NCI-H128 (cell line): Measurements from ENCODE around the gene SLC22A12.
"Not testable (repeated sequence)": the region's sequence is repeated elsewhere in the genome, so short reads cannot be mapped to it uniquely, and the experiment has no call there.

ENCODE experiments used
- DNase-seq: peaks from one replicate; lab custom pipeline; 2025; ENCODE audit not compliant: unreplicated experiment; lab: John Stamatoyannopoulos, UW

SLC22A12 gene

DNA sequence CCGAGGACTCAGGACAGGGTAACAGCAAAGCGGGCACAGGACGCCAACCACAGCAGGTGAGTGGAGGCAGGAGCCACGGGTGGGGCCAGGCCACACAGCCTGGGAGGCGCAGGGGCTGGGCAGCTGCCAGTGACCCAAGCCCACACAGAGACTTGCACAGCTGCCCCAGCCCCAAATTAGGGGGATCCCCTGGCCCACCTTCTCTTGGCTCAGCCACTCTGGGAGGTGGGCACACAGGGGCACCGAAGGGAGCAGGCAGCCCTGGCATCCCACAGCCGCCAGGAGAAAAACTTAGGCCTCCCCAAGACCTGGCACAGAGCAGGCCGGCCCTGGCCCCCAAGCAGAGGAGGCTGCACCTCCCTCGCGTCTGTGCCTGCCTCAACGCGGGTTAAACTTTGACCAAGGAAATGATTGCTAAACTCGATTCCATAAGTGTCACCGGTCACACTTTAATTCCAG is at the start of gene SLC22A12:
Gene SLC22A12, plus strand, starts transcription at position 458 of the 459 bp plus-strand sequence. CDS start 337 bp downstream, outside the sequence.
- no peak for DNase-seq

DNA sequence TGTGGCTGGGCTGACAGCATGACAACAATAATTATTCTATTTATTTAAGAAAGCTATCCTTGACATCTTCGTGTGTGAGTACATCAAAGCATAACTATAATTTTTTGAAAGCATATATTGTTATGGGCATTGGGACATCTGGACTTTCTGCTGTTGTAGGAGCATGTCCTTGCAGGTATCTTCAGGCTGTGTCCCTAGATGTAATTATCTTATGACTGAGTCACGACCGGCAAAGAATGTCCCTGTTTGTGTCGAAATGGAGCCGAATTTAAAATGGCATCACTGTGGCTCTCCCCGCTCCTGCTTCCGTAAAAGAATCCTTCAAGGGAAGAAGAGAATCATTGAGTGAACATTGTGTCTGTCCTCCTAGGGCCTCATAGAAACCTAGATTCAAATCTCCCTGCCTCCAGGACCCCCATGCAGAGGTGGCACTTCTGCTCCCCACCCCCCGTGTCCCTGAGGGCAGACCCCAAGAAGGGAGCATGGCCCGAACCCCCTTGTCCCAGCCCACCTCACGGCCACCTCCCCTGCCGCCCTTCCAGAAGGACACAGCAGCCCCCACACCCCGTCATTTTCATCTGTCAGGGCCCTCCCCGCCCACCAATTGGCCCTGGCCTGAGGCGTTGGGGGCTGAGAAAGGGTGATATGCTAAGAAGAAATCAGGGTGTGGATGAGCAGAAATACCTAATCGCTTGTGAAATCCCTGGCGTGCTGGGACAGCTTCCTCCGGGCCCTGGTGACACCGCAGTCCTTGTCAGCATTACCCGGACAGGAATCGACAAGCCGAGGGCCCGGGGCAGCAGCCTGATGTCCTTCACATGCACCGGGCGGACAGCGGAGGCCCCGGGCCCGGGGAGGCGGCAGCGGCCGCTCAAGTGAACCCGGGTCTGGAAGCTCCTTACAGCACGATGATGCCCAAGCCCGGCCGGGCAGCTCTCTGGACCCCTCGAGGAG is 48.6 kb upstream of the SLC22A12 start:
- DNase-seq: no peak

DNA sequence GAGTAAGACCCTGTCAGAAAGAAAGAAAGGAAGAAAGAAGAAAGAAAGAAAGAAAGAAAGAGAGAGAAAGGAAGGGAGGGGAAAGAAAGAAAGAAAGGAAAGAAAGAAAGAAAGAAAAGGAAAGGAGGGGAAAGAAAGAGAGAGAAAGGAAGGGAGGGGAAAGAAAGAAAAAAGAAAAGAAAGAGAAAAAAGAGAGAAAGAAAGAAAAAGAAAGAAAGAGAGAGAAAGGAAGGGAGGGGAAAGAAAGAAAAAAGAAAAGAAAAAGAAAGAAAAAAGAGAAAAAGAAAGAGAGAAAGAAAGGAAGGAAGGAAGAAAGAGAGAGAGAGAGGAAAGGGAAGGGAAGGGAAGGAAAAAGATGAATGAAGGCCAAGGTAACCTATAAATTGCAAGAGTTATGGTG is 47.2 kb upstream of the SLC22A12 start:
- no peak for DNase-seq

DNA sequence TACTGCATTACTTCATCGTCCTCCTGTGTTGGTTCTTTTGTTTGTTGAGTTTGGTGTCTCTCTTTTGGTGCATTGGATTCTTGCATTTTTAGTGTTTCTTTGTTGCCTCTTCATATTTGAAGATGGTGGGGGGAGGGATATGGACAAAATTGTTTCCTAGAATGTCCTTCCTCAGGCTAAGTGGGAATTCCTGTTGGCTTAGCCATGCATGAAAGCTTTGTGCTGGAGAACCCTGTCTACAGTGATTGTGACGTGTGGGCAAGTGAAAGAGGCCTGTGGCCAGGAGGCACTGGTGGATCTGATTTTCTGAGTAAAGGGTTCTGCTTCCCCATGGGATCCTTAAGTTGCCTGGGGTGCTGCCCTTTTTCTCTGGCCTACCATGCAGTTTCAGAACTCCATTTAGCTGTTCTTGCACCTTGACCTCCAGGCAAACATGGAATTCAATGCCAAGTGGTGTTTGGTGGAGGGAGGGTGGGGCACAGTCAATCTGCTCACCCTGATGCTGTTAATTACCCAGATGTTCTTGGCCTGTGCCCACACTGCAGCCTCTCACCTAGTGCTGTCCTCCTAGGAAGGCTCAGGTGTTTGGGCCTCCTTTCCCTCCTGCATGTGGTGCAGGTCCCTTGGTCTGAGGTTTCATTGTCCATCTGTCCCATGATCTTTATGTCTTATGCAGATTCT is 46.3 kb upstream of the SLC22A12 start:
- DNase-seq: no peak

DNA sequence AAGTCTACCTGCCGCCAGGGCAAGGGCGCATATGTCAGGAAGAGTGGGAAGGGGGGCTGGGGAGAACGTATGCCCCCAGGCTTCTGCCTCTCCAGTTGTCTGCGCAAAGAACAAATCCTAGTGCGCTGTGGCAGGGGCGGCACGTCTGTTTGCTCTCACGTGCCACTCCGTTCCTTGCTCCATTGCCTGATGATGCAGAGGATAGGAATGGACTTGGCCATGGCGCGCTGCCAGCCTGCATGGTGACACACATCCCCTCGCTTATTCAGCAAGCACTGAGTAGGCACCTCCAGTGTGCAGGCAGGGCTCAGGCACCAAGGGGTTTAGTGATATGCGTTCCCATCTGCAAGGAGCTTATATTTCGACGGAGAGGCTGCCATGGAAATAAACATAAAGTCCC is 45.4 kb upstream of the SLC22A12 start:
- DNase-seq: no peak

DNA sequence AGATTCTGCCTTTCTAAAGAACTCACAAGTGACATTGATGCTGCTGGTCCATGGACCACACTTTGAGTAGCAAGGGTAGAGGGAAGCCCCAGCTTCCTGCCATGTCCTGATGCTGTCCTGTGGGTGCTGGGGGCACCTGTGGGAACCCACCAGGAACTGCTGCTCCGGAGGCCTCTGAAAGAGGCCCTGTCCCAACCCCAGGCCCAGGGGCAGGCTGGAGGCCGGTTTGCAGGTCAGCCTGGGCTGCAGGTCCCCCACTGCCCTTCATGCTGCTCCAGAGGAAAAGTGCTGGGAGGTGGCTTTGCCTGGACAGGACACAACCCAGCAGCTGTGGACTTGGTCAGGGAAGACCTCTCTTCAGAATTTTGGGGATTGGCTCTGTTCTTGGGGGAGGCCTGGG is 44.8 kb upstream of the SLC22A12 start:
- DNase-seq: no peak

DNA sequence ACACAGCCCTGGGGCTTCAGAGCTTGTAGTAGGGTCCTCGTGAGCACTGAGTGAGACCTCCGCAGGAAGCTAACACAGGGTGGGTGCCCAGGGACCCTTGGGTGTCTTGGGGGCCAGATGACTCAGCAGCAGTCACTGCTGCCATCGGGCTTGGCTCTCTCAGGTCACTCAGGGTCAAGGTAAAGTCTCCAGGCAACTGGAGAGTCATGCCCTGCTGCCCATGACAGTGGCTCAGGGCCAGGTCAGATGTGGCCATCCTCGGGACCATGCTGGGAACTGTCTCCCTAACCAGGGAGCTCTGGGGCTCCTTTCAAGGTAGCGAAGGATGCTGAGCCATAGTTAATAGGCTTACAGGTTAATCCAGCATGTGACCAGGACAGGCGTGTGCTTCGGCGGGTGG is 44.4 kb upstream of the SLC22A12 start:
- no peak for DNase-seq

DNA sequence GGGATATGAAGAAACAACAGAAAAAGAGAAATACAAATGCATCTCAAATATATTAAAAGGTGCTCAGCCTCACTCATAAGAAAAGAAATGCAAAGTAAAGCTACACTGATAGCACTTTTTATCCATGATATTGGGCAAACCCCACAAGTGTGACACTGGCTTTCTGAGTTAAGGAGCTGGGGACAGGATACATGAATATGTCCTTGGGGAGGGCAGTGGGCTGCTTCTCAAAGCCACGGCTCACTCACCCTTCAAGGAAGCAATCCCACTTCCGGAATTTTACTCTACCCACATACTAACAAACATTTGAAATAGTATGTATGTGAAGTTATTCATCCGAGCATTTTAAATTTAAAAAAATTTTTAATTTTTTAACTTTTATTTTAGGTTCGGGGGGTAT is 41.1 kb upstream of the SLC22A12 start:
- DNase-seq: no peak

DNA sequence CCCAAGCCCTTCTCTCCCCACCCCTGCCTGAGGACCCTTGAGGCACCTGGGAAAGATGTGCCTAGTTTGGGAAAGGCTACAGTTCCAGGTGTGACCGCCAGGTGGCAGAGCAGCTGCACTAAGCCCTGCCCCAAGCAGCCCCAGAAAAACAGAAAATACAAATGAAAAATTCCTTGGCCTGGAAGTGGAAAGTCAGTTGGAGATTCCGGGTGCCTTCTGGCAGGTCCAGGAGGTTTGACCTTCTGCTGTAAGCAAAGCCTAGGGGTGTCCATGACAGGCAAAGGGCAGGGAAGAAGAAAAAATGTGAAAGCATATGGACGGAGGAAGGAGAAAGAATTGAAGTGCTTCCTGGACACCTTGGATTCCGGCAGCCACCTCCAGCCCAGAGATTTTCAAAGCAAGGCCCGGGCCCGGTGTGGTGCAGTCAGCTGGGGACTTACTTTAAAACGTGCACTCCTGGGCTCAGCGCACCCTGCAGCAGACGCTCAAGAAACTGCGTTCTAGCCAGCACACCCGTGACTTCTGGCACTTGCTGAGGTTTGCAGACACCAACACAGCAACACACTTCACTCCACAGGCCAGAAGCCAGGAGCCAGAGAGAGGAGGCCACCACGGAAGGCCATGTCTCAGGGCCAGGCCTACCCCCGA is 37.3 kb upstream of the SLC22A12 start:
- DNase-seq: no peak

DNA sequence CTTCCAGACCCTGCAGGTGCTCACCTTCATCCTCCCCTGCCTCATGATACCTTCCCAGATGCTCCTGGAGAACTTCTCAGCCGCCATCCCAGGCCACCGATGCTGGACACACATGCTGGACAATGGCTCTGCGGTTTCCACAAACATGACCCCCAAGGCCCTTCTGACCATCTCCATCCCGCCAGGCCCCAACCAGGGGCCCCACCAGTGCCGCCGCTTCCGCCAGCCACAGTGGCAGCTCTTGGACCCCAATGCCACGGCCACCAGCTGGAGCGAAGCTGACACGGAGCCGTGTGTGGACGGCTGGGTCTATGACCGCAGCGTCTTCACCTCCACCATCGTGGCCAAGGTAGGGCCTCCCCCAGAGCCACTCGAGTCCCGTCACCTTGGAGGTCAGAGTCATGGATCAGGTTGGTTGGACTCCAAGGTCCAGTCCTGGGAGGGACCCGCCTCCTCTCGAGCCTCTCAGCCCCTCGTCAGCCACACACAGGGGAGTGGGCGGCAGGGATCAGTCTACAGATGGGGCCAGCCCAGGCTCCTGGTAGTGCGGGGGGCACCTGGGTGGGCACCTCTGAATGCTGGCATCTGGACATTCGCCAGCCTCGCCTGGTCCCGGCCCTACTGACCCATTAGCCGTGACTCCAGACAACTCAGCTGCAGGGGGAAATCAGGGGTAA is 34.8 kb upstream of the SLC22A12 start:
- DNase-seq: no peak

DNA sequence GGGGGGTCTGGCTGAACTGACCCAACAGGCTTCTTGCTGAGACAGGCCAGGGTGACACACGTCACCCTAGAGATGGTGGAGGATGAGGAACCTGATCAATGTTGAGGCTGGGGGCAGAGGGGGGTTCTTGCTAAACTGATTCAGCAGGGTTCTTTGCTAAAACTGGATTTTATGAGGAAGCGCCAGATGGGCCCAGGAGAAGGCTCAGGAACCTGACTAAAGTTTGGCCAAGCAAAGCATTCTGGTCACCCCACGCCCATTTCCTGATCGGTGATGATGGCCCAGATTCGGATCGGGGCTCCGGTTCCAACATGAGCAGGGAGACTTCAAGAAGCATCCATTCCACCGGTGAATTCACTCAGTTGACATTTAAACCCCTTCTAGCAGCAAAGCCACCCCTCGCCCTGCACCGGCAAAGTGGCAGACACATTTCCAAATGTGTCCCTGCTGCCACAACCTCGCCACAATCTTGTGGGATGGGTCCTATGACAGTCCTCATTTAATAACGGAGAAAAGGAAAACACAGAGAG is 34.2 kb upstream of the SLC22A12 start:
- DNase-seq: no peak

DNA sequence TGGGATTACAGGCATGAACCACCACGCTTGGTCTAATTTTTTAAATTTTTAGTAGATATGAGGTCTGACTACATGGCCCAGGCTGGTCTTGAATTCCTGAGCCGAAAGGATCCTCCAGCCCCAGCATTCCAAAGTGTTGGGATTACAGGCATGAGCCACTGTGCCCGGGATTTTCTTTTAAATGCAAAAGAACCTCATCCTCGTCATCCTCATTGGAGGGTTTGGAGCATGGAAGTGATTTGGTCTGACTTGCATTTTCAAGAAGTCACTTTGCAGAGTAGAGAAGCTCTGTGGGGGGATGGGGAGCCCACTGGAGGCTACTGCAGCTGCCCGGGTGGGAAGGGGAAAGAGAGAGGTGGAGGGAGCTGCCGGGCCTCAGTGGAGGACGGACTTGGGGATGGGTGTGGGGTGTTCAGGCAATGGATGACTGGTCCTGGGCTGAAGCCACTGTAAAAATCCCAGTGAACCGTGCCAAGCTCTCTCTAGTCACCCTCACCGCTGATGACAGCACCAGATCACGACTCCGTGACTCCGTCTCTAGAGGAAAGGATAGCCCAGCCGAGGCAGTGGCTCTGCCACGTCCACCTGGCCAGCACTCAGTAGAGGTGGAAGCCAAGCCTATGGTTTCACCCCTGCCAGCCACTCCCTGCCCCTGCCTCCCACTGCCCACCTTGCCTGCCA is 32.8 kb upstream of the SLC22A12 start:
- no peak for DNase-seq

DNA sequence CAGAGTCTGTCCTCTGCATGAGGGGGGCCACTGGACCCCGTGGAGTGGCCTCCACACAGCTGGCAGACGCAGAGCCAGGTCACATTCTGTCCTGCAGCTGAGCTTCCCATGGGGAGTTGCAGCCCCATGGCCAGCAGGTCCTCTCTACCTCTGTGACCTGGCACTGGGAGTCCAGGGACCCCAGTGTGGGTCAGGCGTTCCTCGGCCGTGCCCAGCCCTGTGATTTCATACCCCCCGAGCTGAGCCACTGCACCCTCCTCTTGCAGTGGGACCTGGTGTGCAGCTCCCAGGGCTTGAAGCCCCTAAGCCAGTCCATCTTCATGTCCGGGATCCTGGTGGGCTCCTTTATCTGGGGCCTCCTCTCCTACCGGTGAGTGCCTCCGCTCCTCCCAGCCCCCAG is 32.2 kb upstream of the SLC22A12 start:
- no peak for DNase-seq

DNA sequence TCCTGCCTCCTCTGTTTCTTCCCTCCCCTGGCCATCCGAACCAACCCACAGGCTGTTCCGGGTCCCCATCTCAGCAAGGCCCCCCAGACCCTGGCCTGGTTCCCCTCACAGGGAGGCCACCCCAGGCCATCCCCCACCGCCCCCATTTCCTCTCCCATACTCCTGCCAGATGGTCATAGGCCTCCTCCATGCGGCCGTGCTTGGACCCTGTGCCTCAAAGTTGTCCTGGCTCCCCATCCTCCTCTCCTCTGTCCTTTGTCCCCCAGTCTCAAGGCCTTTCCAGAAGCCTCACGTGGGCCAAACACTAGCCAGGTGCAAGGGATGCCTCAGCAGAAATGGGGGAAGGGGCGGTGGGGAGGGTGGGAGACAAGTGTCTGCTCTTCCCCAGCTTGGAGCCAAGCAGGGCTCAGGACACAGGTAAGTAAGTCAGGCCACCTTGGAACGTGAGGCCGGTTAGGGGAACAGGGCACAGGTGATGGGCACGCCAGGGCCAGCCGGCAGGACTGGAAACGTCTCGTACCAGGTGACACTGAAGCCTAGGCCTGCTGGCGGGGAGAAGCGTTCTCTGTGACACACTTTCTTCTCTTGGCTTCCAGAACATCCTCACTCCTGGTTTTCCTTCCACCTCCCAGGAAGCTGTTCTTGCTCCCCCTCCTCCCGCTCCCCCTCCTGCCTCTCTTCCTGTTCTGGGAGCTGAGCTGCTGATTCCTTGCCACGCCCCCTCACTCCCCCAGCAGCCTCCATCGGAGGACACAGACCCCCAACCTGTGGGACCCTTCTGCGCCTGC is 31.5 kb upstream of the SLC22A12 start:
- no peak for DNase-seq

DNA sequence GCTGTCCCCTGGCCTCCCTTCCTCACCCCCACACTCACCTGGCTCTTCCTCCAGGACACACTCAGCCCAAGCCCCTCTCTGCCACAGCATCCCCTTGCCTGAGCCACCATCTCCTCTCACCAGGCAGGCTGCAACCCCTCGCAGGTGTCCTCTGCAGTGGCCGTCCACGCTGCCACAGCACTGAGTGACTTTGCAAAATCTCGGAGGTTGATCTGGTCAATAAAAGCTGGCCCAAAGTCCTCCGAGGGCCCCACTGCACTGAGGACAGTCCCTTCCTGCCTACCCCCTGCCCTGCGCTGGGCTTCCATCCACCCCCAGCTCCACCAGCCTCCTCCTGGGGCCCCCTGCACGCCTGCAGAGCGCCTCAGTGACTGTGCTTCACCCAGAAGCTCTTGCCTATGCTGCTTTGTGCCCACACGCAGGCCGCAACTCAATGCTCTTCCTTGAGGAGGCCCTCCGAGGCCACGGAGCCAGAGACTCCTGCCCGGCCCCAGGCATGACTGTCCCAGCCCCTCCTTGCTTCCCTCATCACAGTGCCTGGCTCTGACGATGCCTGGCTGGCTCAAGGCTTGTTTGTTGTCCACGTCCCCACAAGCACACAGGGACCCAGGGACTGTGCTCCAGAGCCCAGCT is 30.8 kb upstream of the SLC22A12 start:
- DNase-seq: no peak

DNA sequence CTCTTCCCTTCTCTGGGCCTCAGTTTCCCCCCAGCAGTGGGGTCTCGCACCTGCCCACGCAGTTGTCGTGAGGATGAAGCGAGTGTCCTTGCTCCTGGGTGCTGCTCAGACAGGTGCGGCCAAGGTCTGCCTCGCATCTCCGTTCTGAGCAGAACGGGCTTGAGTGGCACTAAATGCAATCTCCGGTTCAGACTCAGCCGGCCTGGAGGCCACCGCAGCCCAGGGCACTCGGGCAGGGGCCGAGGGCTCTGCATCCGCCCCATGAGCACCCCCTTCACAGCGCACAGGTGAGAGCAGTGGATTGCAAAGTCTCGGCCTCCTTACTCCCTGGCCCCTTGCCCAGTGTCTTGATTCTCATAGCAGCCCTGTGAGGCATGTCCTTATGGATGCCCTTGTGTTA is 30.1 kb upstream of the SLC22A12 start:
- no peak for DNase-seq

DNA sequence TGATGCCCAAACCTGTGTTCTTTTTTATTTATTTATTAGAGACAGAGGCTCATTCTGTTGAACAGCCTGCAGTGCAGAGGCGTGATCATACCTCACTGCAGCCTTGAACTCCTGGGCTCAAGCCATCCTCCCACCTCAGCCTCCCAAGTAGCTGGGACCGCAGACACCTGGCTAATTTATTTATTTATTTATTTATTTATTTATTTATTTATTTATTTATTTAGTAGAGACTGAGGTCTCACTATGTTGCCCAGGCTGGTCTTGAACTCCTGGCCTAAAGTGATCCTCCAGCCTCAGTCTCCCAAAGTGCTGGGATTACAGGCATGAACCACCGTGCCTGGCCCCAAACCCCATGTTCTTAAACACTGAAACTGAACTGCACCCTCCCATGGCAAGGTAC is 29.6 kb upstream of the SLC22A12 start:
- not testable (repeated sequence) for DNase-seq

DNA sequence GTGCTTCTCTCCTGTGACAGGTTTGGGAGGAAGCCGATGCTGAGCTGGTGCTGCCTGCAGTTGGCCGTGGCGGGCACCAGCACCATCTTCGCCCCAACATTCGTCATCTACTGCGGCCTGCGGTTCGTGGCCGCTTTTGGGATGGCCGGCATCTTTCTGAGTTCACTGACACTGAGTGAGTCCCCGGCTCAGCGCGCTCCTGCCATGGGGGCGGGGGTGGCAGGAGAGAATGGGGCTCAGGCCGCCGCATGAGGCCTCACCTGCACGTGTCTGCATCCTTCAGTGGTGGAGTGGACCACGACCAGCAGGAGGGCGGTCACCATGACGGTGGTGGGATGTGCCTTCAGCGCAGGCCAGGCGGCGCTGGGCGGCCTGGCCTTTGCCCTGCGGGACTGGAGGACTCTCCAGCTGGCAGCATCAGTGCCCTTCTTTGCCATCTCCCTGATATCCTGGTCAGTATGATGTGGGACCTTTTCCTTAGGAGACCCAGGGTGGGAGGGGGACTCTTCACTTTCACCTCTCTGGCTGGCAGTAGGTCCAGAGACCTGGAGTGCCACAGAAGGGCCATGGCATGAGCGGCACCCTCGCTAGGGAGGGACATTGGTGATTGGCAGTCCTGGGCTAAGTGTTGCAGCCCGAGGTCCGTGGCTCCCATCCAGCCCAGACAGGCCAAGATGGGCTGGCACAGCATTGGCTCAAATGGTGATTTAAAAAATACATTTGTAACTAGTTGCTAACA is 28.9 kb upstream of the SLC22A12 start:
- DNase-seq: no peak
